Loucy (cell line): ENCODE results near the gene TEX261.
A peak's percentile ranks its signal among the peaks of the same experiment; 100 is the strongest.

Experiments used
- H2AFZ ChIP-seq: fragments of 200-600 bp; sonication (generic); 2 replicates; pipeline ENCODE4 v1.6.0; 2016; ENCODE audit warnings: antibody characterized with exemption, mild to moderate bottlenecking, low read length, moderate library complexity
- H3F3A ChIP-seq: fragments of 200-600 bp; 2 replicates; pipeline ENCODE4 v1.6.0; 2016; ENCODE audit warnings: antibody characterized with exemption, low read depth, mild to moderate bottlenecking
- H3K27me3 ChIP-seq: fragments of 200-600 bp; sonication (generic); 2 replicates; pipeline ENCODE4 v1.6.1; 2014; ENCODE audit warnings: low read length, mild to moderate bottlenecking; ENCODE audit not compliant: insufficient read depth, poor library complexity, severe bottlenecking
- H3K36me3 ChIP-seq: fragments of 200-600 bp; sonication (generic); 2 replicates; pipeline ENCODE4 v1.6.1; 2016; ENCODE audit warnings: low read length; ENCODE audit not compliant: insufficient read depth
- H3K4me1 ChIP-seq: fragments of 200-600 bp; sonication (generic); 2 replicates; pipeline ENCODE4 v1.5.1; 2014; ENCODE audit warnings: low read length, mild to moderate bottlenecking; ENCODE audit not compliant: insufficient read depth, poor library complexity, severe bottlenecking
- H3K4me2 ChIP-seq: fragments of 200-600 bp; sonication (generic); 2 replicates; pipeline ENCODE4 v1.6.0; 2014; ENCODE audit warnings: antibody characterized with exemption, low read length, low read depth, mild to moderate bottlenecking; ENCODE audit not compliant: poor library complexity, severe bottlenecking
- H3K4me3 ChIP-seq: fragments of 200-600 bp; sonication (generic); 2 replicates; pipeline ENCODE4 v1.5.1; 2014; ENCODE audit warnings: low read length, mild to moderate bottlenecking, mixed read lengths; ENCODE audit not compliant: poor library complexity, severe bottlenecking
- H3K79me2 ChIP-seq: fragments of 200-600 bp; sonication (generic); 2 replicates; pipeline ENCODE4 v1.6.1; 2014; ENCODE audit warnings: low read length; ENCODE audit not compliant: insufficient read depth
- H3K9ac ChIP-seq: fragments of 200-600 bp; sonication (generic); 2 replicates; pipeline ENCODE4 v1.6.0; 2014; ENCODE audit warnings: mild to moderate bottlenecking, low read depth, low read length, moderate library complexity; ENCODE audit not compliant: poor library complexity, severe bottlenecking
- H3K9me2 ChIP-seq: fragments of 200-600 bp; sonication (generic); replicated peaks from 2 replicates; pipeline ENCODE4 v1.6.1; 2016; ENCODE audit warnings: low read depth, low read length, mixed read lengths
- H3K9me3 ChIP-seq: fragments of 200-600 bp; sonication (generic); 2 replicates; pipeline ENCODE4 v1.6.1; 2014; ENCODE audit warnings: mild to moderate bottlenecking, antibody characterized with exemption, low read length, low read depth; ENCODE audit not compliant: insufficient read depth
- H4K20me1 ChIP-seq: fragments of 200-600 bp; sonication (generic); 2 replicates; pipeline ENCODE4 v1.6.0; 2014; ENCODE audit warnings: antibody characterized with exemption, low read length, mild to moderate bottlenecking; ENCODE audit not compliant: insufficient read depth, poor library complexity, severe bottlenecking
- EZH2phosphoT487 ChIP-seq: fragments of 200-600 bp; IDR thresholded peaks from 2 replicates; pipeline ENCODE4 v1.6.1; 2018; ENCODE audit warnings: antibody characterized with exemption, mild to moderate bottlenecking, moderate library complexity, borderline replicate concordance
- TF ChIP-seq, protein P1 (sequence below): fragments of 200-600 bp; sonication (generic); conservative IDR thresholded peaks from 2 replicates; pipeline ENCODE4 v1.5.1; 2014; ENCODE audit warnings: mild to moderate bottlenecking, antibody characterized with exemption, low read length

TEX261 gene

DNA sequence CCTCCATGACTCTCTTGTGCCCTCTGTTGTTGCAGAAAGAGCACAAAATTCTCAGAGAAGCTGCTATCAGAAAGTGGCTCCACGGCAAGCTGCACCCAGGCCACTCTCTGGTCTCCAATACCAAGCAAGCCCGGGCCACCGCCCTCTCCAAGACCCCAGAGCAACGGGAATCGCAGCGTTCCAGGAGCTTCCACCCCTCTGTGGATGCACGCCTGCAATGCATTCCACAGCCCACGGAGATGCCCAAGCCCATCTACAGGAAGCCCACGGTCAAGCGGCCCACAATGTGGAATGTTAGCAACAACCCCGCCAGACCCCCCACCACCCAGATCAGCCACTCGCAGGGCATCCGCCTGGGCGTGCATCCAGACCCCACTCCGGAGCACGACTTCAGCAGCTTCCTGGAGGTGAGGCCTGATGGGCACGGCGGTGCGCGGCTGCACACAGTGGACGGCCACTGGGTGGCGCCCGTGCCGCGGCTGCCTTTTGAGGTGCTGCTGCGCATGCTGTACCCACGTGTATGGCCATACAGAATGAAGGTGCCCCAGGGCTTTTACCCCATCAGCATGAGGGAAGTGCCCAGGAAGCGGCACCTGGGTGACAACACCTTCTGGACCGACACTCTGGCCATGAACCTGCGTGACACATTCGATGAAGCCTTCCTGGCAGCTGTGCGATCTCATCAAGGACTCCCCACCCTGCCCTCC lies 9.9 kb downstream of the TEX261 start:
- Histone ChIP-seq H3K9ac (no peak overlapping the region), H3K9me3 (no peaks in the 10 kb centered on the region), H3K9me2 (no peaks in the 10 kb centered on the region), H3K27me3 (no peaks in the 10 kb centered on the region), H3K79me2 (no peaks in the 10 kb centered on the region; the same call in 1 of the 2 replicates), H3K4me3 (no peak overlapping the region), H3K36me3 (peaks cover 40% of the 10 kb centered on the region), H3F3A (no peaks in the 10 kb centered on the region), H3K4me2 (no peak overlapping the region), H3K4me1 (no peaks in the 10 kb centered on the region), H4K20me1 (no peaks in the 10 kb centered on the region), H2AFZ (no peak overlapping the region)
- TF ChIP-seq, protein P1, sequence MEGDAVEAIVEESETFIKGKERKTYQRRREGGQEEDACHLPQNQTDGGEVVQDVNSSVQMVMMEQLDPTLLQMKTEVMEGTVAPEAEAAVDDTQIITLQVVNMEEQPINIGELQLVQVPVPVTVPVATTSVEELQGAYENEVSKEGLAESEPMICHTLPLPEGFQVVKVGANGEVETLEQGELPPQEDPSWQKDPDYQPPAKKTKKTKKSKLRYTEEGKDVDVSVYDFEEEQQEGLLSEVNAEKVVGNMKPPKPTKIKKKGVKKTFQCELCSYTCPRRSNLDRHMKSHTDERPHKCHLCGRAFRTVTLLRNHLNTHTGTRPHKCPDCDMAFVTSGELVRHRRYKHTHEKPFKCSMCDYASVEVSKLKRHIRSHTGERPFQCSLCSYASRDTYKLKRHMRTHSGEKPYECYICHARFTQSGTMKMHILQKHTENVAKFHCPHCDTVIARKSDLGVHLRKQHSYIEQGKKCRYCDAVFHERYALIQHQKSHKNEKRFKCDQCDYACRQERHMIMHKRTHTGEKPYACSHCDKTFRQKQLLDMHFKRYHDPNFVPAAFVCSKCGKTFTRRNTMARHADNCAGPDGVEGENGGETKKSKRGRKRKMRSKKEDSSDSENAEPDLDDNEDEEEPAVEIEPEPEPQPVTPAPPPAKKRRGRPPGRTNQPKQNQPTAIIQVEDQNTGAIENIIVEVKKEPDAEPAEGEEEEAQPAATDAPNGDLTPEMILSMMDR = peak; percentile 47
- no peak for TF ChIP-seq EZH2phosphoT487

- Histone ChIP-seq H3K9me3 (no peaks in the 10 kb centered on the region), H3K27me3 (no peaks in the 10 kb centered on the region), H2AFZ (no peak overlapping the region), H3F3A (no peaks in the 10 kb centered on the region), H3K4me3 (no peak overlapping the region), H3K4me2 (no peak overlapping the region), H4K20me1 (no peaks in the 10 kb centered on the region), H3K4me1 (no peaks in the 10 kb centered on the region), H3K79me2 (no peaks in the 10 kb centered on the region), H3K9me2 (no peaks in the 10 kb centered on the region), H3K9ac (no peak overlapping the region), H3K36me3 (peaks cover 35% of the 10 kb centered on the region)
- no peak for TF ChIP-seq EZH2phosphoT487
- TF ChIP-seq, protein P1 = no peak
These were observed 10.5 kb downstream of the TEX261 start for GRCh38 chr2:70984228-70984575.

DNA sequence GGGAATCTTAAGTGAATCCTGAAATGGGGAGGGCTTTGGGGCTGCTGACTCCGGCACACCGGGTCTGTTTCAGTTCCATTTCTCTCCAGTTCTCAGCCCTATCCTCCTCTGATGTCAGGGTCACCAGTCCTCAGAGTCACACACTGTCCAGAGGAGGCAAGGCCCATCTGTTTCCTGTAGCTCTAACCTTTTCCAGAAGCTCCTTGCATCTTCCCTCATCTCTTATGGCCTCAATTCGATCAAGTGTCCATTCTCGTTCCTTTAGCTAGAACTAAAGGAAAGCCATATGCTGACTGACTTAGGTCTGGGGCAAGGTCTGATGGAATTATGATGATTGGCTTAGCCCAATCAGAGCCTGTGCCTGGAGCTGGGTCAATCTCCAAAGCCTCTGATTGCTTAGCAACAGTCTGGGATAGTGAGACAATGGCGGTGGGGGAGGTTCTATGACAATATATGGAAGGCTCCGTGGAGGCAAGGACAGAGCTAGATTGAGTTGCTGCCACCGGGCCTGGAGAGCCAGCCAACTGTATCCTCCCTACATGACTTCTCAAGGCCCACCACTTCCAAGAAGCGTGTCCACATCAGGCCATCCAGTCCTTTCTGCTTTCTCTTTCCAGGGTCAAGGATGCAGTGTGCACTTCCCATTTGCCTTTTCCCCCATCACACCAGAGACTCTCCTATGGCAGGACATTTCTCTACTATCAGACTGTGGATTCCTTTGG lies 11.0 kb downstream of the TEX261 start:
- Histone ChIP-seq H3K9me3 (no peaks in the 10 kb centered on the region), H3K79me2 (no peaks in the 10 kb centered on the region), H3K4me1 (no peaks in the 10 kb centered on the region), H3K9ac (no peak overlapping the region), H3K36me3 (peaks cover 30% of the 10 kb centered on the region), H3F3A (no peaks in the 10 kb centered on the region), H3K4me2 (no peak overlapping the region), H2AFZ (no peak overlapping the region), H3K27me3 (no peaks in the 10 kb centered on the region), H3K4me3 (no peak overlapping the region), H3K9me2 (no peaks in the 10 kb centered on the region), H4K20me1 (no peaks in the 10 kb centered on the region)
- TF ChIP-seq EZH2phosphoT487 = no peak
- TF ChIP-seq, protein P1 = no peak
